Peyer's patch (tissue), 4 donors: ENCODE measurements around the gene TC2N. TPM values are rescaled to one million over a fixed set of nuclear protein-coding genes. Genes with fewer than 3 reads are reported as not detected.

Source experiments
- DNase-seq, 3 donors: peaks; one replicate each; pipeline ENCODE4 v3.0.0-alpha.2; 2017 to 2019
- H3K27ac ChIP-seq, 4 donors: fragments of 200-600 bp; sonication (generic); one replicate each; pipeline ENCODE4 v1.5.1; 2016 to 2019
- H3K27me3 ChIP-seq, 2 donors: fragments of 200-600 bp; sonication (generic); one replicate each; pipeline ENCODE4 v1.5.1; 2019
- H3K36me3 ChIP-seq, 3 donors: fragments of 200-600 bp; sonication (generic); one replicate each; pipeline ENCODE4 v1.5.1; 2016 to 2019
- H3K4me1 ChIP-seq, 4 donors: fragments of 200-600 bp; sonication (generic); one replicate each; pipeline ENCODE4 v1.5.1; 2016 to 2019
- H3K4me3 ChIP-seq, 4 donors: fragments of 200-600 bp; sonication (generic); 1 replicate in 3 of 4; 2 replicates in 1 of 4; pipeline ENCODE4 v1.5.1; 2016 to 2019; ENCODE audit warnings: mild to moderate bottlenecking in 1 of 4
- H3K9me3 ChIP-seq, 4 donors: fragments of 200-600 bp; sonication (generic); one replicate each; pipeline ENCODE4 v1.5.1; 2016 to 2019; ENCODE audit warnings: mild to moderate bottlenecking in 1 of 4
- POLR2A ChIP-seq, 2 donors: fragments of 450-650 bp; IDR thresholded peaks; one replicate each; pipeline ENCODE4 v1.5.1; 2017; ENCODE audit warnings: antibody characterized with exemption in 2 of 2, mild to moderate bottlenecking in 2 of 2, moderate library complexity in 2 of 2
- total RNA-seq, 4 donors: library from RNA; depleted of rRNA; stranded (reverse); fragments of >200 nt; gene quantifications; one replicate each; pipeline ENCODE4 v1.1.0, GENCODE V29; 2016
- TF ChIP-seq, protein P1 (sequence below), 6 experiments: fragments of 450-650 bp in 4 of 6; fragments of 200-600 bp in 2 of 6; sonication (generic) in 1 of 6; IDR thresholded peaks; one replicate each; pipeline ENCODE4 v1.5.1; 2017 to 2019; ENCODE audit warnings: antibody characterized with exemption in 6 of 6, mild to moderate bottlenecking in 3 of 6, moderate library complexity in 1 of 6

TC2N gene
- total RNA-seq, 4 donors from 2014 or later: 35.2 to 59.4 (median 50.9) TPM

DNA sequence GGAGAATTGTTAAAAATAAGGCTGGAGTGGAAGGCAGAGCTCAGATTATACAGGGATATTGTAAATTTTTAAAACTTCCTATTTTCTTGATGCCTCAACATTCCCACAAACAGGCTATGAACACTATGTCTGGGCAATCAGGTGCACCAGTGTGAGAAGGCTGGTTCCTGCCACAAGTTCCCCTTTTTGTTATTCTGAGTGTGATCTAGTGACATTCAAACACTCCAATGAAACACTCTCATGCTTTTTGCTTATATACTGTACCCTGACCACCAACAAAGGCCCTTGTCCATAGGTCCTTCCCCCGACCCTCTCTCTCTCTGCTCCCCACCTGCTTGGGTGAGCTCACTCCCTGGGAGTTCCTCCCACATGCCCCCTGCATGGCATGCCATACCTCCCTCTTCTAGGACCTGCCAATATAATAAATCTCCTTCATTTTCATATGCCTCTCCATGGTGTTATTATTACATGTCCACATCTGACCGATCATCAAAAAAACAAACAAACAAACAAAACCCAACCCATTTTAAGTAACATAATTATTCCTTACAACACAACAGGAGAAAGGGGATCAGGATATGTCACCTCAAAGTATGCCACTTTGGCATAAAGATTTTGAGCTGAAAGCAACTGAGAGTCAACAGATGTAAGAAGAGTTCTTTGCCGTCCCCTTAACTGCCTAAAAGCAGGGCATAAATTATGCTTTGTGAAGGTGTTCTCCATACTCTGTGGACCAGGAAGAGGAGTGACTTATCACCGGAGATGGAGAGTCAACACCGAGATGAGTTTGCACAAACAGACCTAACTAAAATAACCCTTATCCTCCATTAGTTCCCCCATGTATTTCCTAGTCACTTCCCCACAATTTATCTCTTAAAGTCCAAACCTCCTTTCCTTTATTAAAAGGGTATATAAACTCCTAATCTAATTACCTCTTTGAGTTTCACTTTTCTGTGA, 92.9 kb downstream of the TC2N start:
- DNase-seq: no peak
- no peak overlapping the region for H3K4me3 ChIP-seq
- H3K9me3 ChIP-seq: no peaks in the 10 kb centered on the region
- no peaks in the 10 kb centered on the region for H3K27me3 ChIP-seq
- H3K36me3 ChIP-seq: no peaks in the 10 kb centered on the region
- H3K4me1 ChIP-seq: no peaks in the 10 kb centered on the region
- H3K27ac ChIP-seq: no peak overlapping the region
- TF ChIP-seq POLR2A (IDR thresholded peaks at IDR 0.05): no peak
- TF ChIP-seq, protein P1, sequence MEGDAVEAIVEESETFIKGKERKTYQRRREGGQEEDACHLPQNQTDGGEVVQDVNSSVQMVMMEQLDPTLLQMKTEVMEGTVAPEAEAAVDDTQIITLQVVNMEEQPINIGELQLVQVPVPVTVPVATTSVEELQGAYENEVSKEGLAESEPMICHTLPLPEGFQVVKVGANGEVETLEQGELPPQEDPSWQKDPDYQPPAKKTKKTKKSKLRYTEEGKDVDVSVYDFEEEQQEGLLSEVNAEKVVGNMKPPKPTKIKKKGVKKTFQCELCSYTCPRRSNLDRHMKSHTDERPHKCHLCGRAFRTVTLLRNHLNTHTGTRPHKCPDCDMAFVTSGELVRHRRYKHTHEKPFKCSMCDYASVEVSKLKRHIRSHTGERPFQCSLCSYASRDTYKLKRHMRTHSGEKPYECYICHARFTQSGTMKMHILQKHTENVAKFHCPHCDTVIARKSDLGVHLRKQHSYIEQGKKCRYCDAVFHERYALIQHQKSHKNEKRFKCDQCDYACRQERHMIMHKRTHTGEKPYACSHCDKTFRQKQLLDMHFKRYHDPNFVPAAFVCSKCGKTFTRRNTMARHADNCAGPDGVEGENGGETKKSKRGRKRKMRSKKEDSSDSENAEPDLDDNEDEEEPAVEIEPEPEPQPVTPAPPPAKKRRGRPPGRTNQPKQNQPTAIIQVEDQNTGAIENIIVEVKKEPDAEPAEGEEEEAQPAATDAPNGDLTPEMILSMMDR (IDR thresholded peaks at IDR 0.05): no peak

DNA sequence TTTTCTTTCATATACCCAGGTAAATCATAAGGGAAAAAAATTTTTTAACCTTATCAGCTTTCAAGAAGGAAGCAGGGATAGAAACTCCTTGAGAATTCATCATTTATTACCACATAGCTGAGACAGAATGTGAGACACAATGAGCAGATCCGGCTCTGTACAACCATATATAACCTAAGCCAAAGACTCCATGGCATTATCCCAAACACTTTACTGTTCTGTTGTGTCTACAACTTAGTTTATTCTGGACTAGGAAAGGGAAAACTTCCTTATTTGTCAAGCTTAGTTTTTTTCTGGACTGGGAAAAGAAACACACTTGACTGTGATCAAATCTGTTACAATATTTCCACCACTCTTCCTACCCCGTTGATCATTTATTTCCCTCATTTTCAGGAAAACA, 97.2 kb downstream of the TC2N start:
- DNase-seq: no peak
- no peak overlapping the region for H3K4me3 ChIP-seq
- no peaks in the 10 kb centered on the region for H3K27me3 ChIP-seq
- no peaks in the 10 kb centered on the region for H3K4me1 ChIP-seq
- H3K27ac ChIP-seq: no peak overlapping the region
- no peaks in the 10 kb centered on the region for H3K9me3 ChIP-seq
- H3K36me3 ChIP-seq: no peaks in the 10 kb centered on the region
- no peak for TF ChIP-seq POLR2A (IDR thresholded peaks at IDR 0.05)
- TF ChIP-seq, protein P1 (IDR thresholded peaks at IDR 0.05): no peak

DNA sequence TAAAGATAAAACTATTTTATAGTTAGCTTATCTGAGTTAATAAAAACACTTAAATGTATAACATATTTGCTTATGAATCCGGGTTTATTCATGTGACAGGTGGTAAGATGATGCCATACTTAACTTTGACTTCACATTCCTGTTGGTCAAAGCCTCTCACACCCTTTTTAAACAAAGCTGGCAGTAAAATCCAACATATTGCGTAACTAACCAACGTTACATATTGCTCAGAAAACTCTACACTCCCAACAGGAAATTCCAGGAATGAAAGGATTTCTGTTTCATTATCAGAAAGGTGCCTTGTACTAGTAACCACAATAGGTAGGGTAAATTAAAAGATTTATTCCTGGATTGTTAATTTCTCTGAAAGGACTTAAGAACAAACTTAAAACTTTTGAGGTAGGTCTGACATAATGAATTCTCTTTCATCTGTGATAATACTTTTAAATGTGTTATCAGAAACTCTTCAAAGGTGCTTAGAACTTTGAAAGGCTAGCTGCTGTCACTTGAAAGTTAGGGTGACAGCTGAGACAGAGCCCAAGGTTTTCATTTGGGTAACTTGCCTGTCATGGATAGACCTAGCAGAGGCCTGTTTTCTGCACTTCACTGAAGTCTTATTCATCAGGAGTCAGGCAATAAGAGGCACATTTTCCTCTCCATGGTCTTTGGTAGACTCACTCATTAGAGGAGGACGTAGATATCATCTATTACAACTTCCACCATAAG, 111.6 kb downstream of the TC2N start:
- DNase-seq: no peak
- Histone ChIP-seq H3K36me3 (no peaks in the 10 kb centered on the region), H3K4me1 (no peaks in the 10 kb centered on the region), H3K4me3 (no peak overlapping the region), H3K9me3 (peaks cover 0 to 10% (median under 1%) of the 10 kb centered on the region in 4 donors), H3K27me3 (no peaks in the 10 kb centered on the region), H3K27ac (peak overlapping the region in 3 of 4 donors; percentile 46 to 69 (median 54))
- TF ChIP-seq, protein P1 (IDR thresholded peaks at IDR 0.05): no peak
- TF ChIP-seq POLR2A (IDR thresholded peaks at IDR 0.05): no peak

DNA sequence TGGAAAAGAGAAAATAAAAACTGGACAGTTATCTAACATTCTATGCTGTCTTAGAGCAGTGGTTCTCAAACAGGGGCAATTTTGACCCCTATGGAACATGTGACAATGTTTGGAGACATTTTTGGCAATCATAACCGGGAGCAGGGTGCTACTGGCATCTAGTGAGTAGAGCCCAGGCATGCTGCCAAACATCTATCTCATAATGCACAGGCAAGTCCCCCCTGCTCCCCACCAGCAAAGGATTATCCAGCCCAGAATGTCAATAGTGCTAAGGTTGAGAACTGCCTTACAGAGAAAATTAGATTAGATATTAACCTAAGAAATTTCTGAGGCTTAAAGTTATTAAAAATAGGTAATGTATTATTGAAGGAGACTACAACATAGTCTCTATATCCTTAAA, 112.5 kb downstream of the TC2N start:
- H3K36me3 ChIP-seq: no peaks in the 10 kb centered on the region
- H3K27ac ChIP-seq: peak overlapping the region in 2 of 4 donors; percentile 18 to 40
- no peak overlapping the region for H3K4me3 ChIP-seq
- peaks cover 0 to under 1% (median 0%) of the 10 kb centered on the region in 4 donors for H3K9me3 ChIP-seq
- no peaks in the 10 kb centered on the region for H3K27me3 ChIP-seq
- no peaks in the 10 kb centered on the region for H3K4me1 ChIP-seq
- TF ChIP-seq POLR2A (IDR thresholded peaks at IDR 0.05): no peak
- TF ChIP-seq, protein P1 (IDR thresholded peaks at IDR 0.05): no peak
- no peak for DNase-seq

DNA sequence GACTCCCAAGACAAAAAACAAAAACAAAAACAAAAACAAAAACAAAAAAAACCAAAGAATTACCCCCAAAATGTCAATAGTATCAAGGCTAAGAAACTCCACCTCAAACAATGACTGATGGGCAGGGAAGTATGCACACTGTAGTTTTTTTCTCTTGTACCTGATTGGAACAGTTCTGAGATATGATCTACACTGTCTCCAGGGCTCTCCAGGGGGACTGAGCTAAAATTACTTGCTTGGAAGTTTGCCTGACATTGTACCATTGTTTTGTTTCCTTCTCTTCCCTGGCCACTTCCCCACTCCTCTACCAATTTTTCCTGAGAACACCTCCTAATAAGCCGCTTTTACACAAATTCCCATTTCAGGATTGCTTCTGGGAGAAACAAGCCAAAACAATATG, 113.2 kb downstream of the TC2N start:
- DNase-seq: no peak
- Histone ChIP-seq H3K27me3 (no peaks in the 10 kb centered on the region), H3K4me1 (no peaks in the 10 kb centered on the region), H3K27ac (peak overlapping the region in 2 of 4 donors; percentile 18 to 31), H3K9me3 (no peaks in the 10 kb centered on the region), H3K4me3 (no peak overlapping the region), H3K36me3 (no peaks in the 10 kb centered on the region)
- TF ChIP-seq, protein P1 (IDR thresholded peaks at IDR 0.05): no peak
- TF ChIP-seq POLR2A (IDR thresholded peaks at IDR 0.05): no peak
